ENCODE results near the gene BRSK1.

DNA sequence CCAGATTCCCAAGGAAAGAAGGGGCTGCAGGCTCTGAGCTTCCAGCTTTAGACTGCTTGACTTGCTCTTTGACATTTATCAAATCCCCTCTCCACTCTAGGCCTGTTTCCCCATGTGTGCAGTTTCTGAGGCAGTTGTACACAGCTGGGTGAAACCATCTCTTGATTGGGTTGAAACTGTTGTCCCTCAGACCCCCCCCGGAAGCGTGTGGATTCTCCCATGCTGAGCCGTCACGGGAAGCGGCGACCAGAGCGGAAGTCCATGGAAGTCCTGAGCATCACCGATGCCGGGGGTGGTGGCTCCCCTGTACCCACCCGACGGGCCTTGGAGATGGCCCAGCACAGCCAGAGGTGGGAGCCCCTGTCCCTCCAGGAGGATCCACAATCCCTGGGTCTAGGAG lies 19.7 kb downstream of the BRSK1 start:
- no peak for TF ChIP-seq EZH2phosphoT487 (IDR thresholded peaks at IDR 0.05; ENCODE audit: insufficient read depth, low read depth)
- TF ChIP-seq EZH2 (IDR thresholded peaks at IDR 0.05; ENCODE audit: insufficient read depth, poor library complexity, severe bottlenecking), result no peak
